Panc1 (cell line): Measurements from ENCODE around the gene KMT2A. TPM values are rescaled to one million over a fixed set of nuclear protein-coding genes. Genes with fewer than 3 reads are reported as not detected.
A peak's percentile ranks its signal among the peaks of the same experiment; 100 is the strongest.

Source experiments
- ATAC-seq: fragments of 200-7000 bp; cut with Tn5 transposase; 2 replicates; pipeline ENCODE4 v1.9.1; 2020; ENCODE audit warnings: mild to moderate bottlenecking, moderate library complexity
- BruUV-seq: library from RNA; stranded (reverse); fragments of 400-500 nt; replicated peaks from 2 replicates; lab custom pipeline; 2021; lab: Mats Ljungman, UMichigan
- CTCF ChIA-PET: fragments of 300-600 bp; sonication (Branson Sonifier 250); formaldehyde crosslinking; loops from one replicate; lab custom pipeline; 2022; ENCODE audit warnings: antibody characterized with exemption; lab: Charles Lee
- POLR2A ChIA-PET: fragments of 300-600 bp; sonication (Branson Sonifier 250); formaldehyde crosslinking; loops from one replicate; lab custom pipeline; 2022; ENCODE audit warnings: antibody characterized with exemption; lab: Charles Lee
- DNase-seq: peaks from one replicate; pipeline ENCODE4 v3.0.0-alpha.2; 2010; ENCODE audit warnings: low read depth, low spot score
- H3K27ac ChIP-seq: 2 replicates; pipeline ENCODE4 v1.5.1; 2011; ENCODE audit warnings: mild to moderate bottlenecking, low read length, inconsistent platforms
- H3K27me3 ChIP-seq: fragments of 200-500 bp; sonication (Bioruptor generic); 2 replicates; pipeline ENCODE4 v1.6.0; 2014; ENCODE audit warnings: low read length, inconsistent platforms; ENCODE audit not compliant: control insufficient read depth, insufficient read depth
- H3K36me3 ChIP-seq: fragments of 200-500 bp; sonication (Bioruptor generic); 2 replicates; pipeline ENCODE4 v1.5.1; 2014; ENCODE audit warnings: inconsistent platforms, mild to moderate bottlenecking, low read length, moderate library complexity; ENCODE audit not compliant: control insufficient read depth, insufficient read depth
- H3K4me1 ChIP-seq: 2 replicates; pipeline ENCODE4 v1.5.1; 2011; ENCODE audit warnings: inconsistent platforms, mild to moderate bottlenecking, low read length, moderate library complexity; ENCODE audit not compliant: control insufficient read depth, insufficient read depth
- H3K4me3 ChIP-seq, 2 experiments: 2 replicates each; pipeline ENCODE4 v1.5.1; 2011 to 2012; ENCODE audit warnings: low read depth in 2 of 2, low read length in 2 of 2, mild to moderate bottlenecking in 2 of 2, inconsistent platforms in 1 of 2, moderate library complexity in 1 of 2
- H3K9me3 ChIP-seq: fragments of 200-500 bp; sonication (Bioruptor generic); 2 replicates; pipeline ENCODE4 v1.5.1; 2014; ENCODE audit warnings: low read depth, mild to moderate bottlenecking, inconsistent platforms, low read length, moderate library complexity; ENCODE audit not compliant: control insufficient read depth, insufficient read depth
- CTCF ChIP-seq: fragments of 450-650 bp; IDR thresholded peaks from 2 replicates; pipeline ENCODE4 v1.5.1; 2017; ENCODE audit warnings: mild to moderate bottlenecking
- POLR2AphosphoS5 ChIP-seq: IDR thresholded peaks from 2 replicates; pipeline ENCODE4 v1.6.1; 2012; ENCODE audit warnings: mild to moderate bottlenecking, low read depth, low read length, moderate library complexity
- REST ChIP-seq, 2 experiments: IDR thresholded peaks; 2 replicates each; pipeline ENCODE4 v1.6.1; 2011 to 2012; ENCODE audit warnings: low read depth in 2 of 2, control low read depth in 1 of 2, low read length in 1 of 2, mild to moderate bottlenecking in 1 of 2, moderate library complexity in 1 of 2; ENCODE audit not compliant: insufficient read depth in 1 of 2
- SIN3A ChIP-seq: IDR thresholded peaks from 2 replicates; pipeline ENCODE4 v1.6.1; 2012; ENCODE audit warnings: low read depth, mild to moderate bottlenecking, low read length, moderate library complexity, borderline replicate concordance; ENCODE audit not compliant: insufficient read depth
- TCF7L2 ChIP-seq: IDR thresholded peaks from 2 replicates; pipeline ENCODE4 v1.6.1; 2011; ENCODE audit warnings: mild to moderate bottlenecking, low read depth, low read length, inconsistent platforms
- in situ Hi-C: cut with HindIII; loops from 2 replicates; pipeline ENCODE4 v1.10.0; 2016; ENCODE audit warnings: low sequenced_read_pairs, low pct_unique_long_range_greater_than_20kb
- intact Hi-C: fragments of 100-400 bp; cut with micrococcal nuclease; formaldehyde crosslinking; loops from one replicate; pipeline ENCODE4 v1.10.0; 2022; ENCODE audit not compliant: unreplicated experiment
- total RNA-seq: library from RNA; stranded (reverse); gene quantifications from one replicate; pipeline ENCODE4 v1.2.1, GENCODE V29; 2021; ENCODE audit not compliant: unreplicated experiment

The KMT2A gene
- total RNA-seq, 1 experiment from 2014 or later: 139 TPM

- H3K4me1 ChIP-seq: peaks cover 33% of the 10 kb centered on the region
- H3K27ac ChIP-seq: no peak overlapping the region
- BruUV-seq: TSS peak; percentile 1
- peaks cover 3% of the 10 kb centered on the region; the same call in 1 of the 2 replicates for H3K36me3 ChIP-seq
- no peak overlapping the region for H3K4me3 ChIP-seq
- DNase-seq (no peak), ATAC-seq (no peak)
- intact Hi-C loops: no loop called here
- CTCF ChIA-PET: no interaction called here
- no peak for TF ChIP-seq POLR2AphosphoS5
- H3K9me3 ChIP-seq: no peaks in the 10 kb centered on the region
- in situ Hi-C loops: no loop called here
- POLR2A ChIA-PET: no interaction called here
- no peaks in the 10 kb centered on the region for H3K27me3 ChIP-seq
Observed at GRCh38 chr11:118447423-118447822, 11.1 kb downstream of the KMT2A start.

GRCh38 chr11:118448294-118448693 lies 12.0 kb downstream of the KMT2A start:
- Histone ChIP-seq H3K36me3 (peaks cover 3% of the 10 kb centered on the region; the same call in 1 of the 2 replicates), H3K27ac (no peak overlapping the region; the same call in 1 of the 2 replicates), H3K4me1 (peaks cover 25% of the 10 kb centered on the region), H3K9me3 (no peaks in the 10 kb centered on the region), H3K4me3 (no peak overlapping the region), H3K27me3 (no peaks in the 10 kb centered on the region)
- ATAC-seq: no peak
- BruUV-seq: no TSS peak
- ChIA-PET CTCF (no interaction called here), POLR2A (no interaction called here)
- intact Hi-C loops: no loop called here
- no peak for DNase-seq
- no peak for TF ChIP-seq REST (IDR thresholded peaks at IDR 0.05; ENCODE audit: insufficient read depth in 1 of 2, low read depth in 2 of 2, low read length in 1 of 2)
- TF ChIP-seq CTCF: no peak
- no peak for TF ChIP-seq TCF7L2
- TF ChIP-seq SIN3A: no peak
- no peak for TF ChIP-seq POLR2AphosphoS5
- in situ Hi-C loops: no loop called here

DNA sequence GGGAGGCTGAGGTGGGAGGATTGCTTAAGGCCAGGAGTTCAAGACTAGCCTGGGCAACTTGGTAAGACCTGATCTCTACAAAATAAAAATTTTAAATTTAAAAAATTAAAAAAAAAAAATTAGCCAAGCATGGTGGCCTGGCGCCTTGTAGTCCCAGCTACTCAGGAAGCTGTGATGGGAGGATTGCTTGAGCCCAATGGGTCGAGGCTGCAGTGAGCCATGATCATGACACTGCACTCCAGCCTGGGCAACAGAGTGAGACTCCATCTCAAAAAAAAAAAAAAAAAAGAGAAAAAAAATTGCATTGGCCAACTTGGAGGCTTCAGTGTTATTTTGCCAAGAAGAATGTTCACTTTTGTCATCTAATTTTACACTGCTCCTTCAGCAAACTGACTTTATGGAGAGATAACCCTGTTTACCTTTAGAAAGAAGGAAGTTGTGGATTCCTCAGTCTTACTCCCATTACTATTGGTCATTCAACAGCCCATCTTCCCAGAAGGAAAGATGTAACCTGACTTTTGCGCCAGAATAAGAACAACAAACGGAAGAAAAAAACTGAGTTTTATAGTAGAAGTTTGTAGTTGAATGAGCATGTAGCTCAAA lies 13.1 kb downstream of the KMT2A start:
- no peak overlapping the region for H3K27ac ChIP-seq

More for the DNA sequence above, 13.1 kb downstream of the KMT2A start:
- peaks cover 15% of the 10 kb centered on the region for H3K4me1 ChIP-seq
- DNase-seq (no peak), ATAC-seq (no peak)
- H3K9me3 ChIP-seq: no peaks in the 10 kb centered on the region
- H3K27me3 ChIP-seq: no peaks in the 10 kb centered on the region
- ChIA-PET CTCF (no interaction called here), POLR2A (interaction anchor here (0.6 kb wide), 2 partner anchors 62 to 477 kb away, joined by 3 read pairs; no protein-coding TSS in a partner anchor)
- H3K36me3 ChIP-seq: peaks cover 6% of the 10 kb centered on the region; the same call in 1 of the 2 replicates
- BruUV-seq: no TSS peak
- no peak overlapping the region for H3K4me3 ChIP-seq
- intact Hi-C loops: no loop called here
- no peak for TF ChIP-seq CTCF
- TF ChIP-seq POLR2AphosphoS5: no peak
- no peak for TF ChIP-seq SIN3A
- TF ChIP-seq REST (IDR thresholded peaks at IDR 0.05; ENCODE audit: insufficient read depth in 1 of 2, low read depth in 2 of 2, low read length in 1 of 2): no peak
- TF ChIP-seq TCF7L2: no peak
- in situ Hi-C loops: no loop called here
